Neural cell (in vitro differentiated cells): ENCODE measurements around the gene EGLN2. TPM values are rescaled to one million over a fixed set of nuclear protein-coding genes. Genes with fewer than 3 reads are reported as not detected.
"Not testable (repeated sequence)": the region's sequence is repeated elsewhere in the genome, so short reads cannot be mapped to it uniquely, and the experiment has no call there.

Experiments used
- H2AFZ ChIP-seq: fragments of 200-600, 300-800 bp; sonication (generic), shearing (Covaris generic); 2 replicates; pipeline ENCODE4 v1.6.0; 2014; ENCODE audit warnings: low read depth, mild to moderate bottlenecking, antibody characterized with exemption, low read length, moderate library complexity
- H3F3A ChIP-seq: fragments of 200-600 bp; shearing (Covaris generic); 2 replicates; pipeline ENCODE4 v1.6.1; 2016; ENCODE audit warnings: mild to moderate bottlenecking, moderate library complexity, mixed read lengths, antibody characterized with exemption, low read length; ENCODE audit not compliant: insufficient read depth, poor library complexity, severe bottlenecking
- H3K27ac ChIP-seq: fragments of 200-600, 300-800 bp; sonication (generic), shearing (Covaris generic); 2 replicates; pipeline ENCODE4 v1.5.1; 2014; ENCODE audit warnings: mild to moderate bottlenecking, low read length, moderate library complexity
- H3K27me3 ChIP-seq: fragments of 300-800, 200-600 bp; sonication (generic), shearing (Covaris generic); 2 replicates; pipeline ENCODE4 v1.6.0; 2014; ENCODE audit warnings: mild to moderate bottlenecking, low read depth, low read length, moderate library complexity; ENCODE audit not compliant: insufficient read depth
- H3K36me3 ChIP-seq: fragments of 300-800, 200-600 bp; sonication (generic), shearing (Covaris generic); 2 replicates; pipeline ENCODE4 v1.5.1; 2014; ENCODE audit warnings: mild to moderate bottlenecking, antibody characterized with exemption, low read length, moderate library complexity; ENCODE audit not compliant: insufficient read depth
- H3K4me2 ChIP-seq: fragments of 300-800, 200-600 bp; sonication (generic), shearing (Covaris generic); 2 replicates; pipeline ENCODE4 v1.6.0; 2014; ENCODE audit warnings: mild to moderate bottlenecking, low read length
- H3K4me3 ChIP-seq: fragments of 300-800, 200-600 bp; sonication (generic), shearing (Covaris generic); 2 replicates; pipeline ENCODE4 v1.5.1; 2014; ENCODE audit warnings: mild to moderate bottlenecking, low read length, moderate library complexity
- H3K79me2 ChIP-seq: fragments of 200-600 bp; shearing (Covaris generic); replicated peaks from 2 replicates; pipeline ENCODE4 v1.6.0; 2014; ENCODE audit warnings: mild to moderate bottlenecking, low read length, moderate library complexity; ENCODE audit not compliant: insufficient read depth
- H3K9ac ChIP-seq: fragments of 300-800, 200-600 bp; sonication (generic), shearing (Covaris generic); 2 replicates; pipeline ENCODE4 v1.6.1; 2016; ENCODE audit warnings: mild to moderate bottlenecking, low read length, mixed read lengths
- H3K9me2 ChIP-seq: fragments of 200-600 bp; shearing (Covaris generic); 2 replicates; pipeline ENCODE4 v1.6.1; 2016; ENCODE audit warnings: mild to moderate bottlenecking, low read length, mixed read lengths; ENCODE audit not compliant: insufficient read depth
- H3K9me3 ChIP-seq: fragments of 200-600, 300-800 bp; sonication (generic), shearing (Covaris generic); 2 replicates; pipeline ENCODE4 v1.6.1; 2016; ENCODE audit warnings: mild to moderate bottlenecking, mixed run types, low read length, moderate library complexity, mixed read lengths
- H4K20me1 ChIP-seq: fragments of 200-600 bp; shearing (Covaris generic); 2 replicates; pipeline ENCODE4 v1.6.1; 2016; ENCODE audit warnings: mild to moderate bottlenecking, mixed run types; ENCODE audit not compliant: insufficient read depth
- EP300 ChIP-seq: fragments of 450-650 bp; conservative IDR thresholded peaks from 2 replicates; pipeline ENCODE4 v1.6.1; 2014; ENCODE audit warnings: antibody characterized with exemption, mild to moderate bottlenecking, moderate library complexity; ENCODE audit not compliant: poor library complexity, severe bottlenecking
- EZH2 ChIP-seq: fragments of 200-600, 300-800 bp; shearing (Covaris generic), sonication (generic); IDR thresholded peaks from 2 replicates; pipeline ENCODE4 v1.6.1; 2014; ENCODE audit warnings: antibody characterized with exemption, low read length, borderline replicate concordance, mild to moderate bottlenecking; ENCODE audit not compliant: insufficient read depth, poor library complexity, severe bottlenecking
- MXI1 ChIP-seq: fragments of 450-650 bp; conservative IDR thresholded peaks from 2 replicates; pipeline ENCODE4 v1.6.1; 2014; ENCODE audit warnings: antibody characterized with exemption, mild to moderate bottlenecking; ENCODE audit not compliant: poor library complexity, severe bottlenecking
- POLR2AphosphoS5 ChIP-seq: IDR thresholded peaks from 2 replicates; pipeline ENCODE4 v1.6.1; 2012
- RAD21 ChIP-seq: fragments of 450-650 bp; conservative IDR thresholded peaks from 2 replicates; pipeline ENCODE4 v1.6.1; 2014; ENCODE audit warnings: antibody characterized with exemption, mild to moderate bottlenecking, moderate library complexity
- SMC3 ChIP-seq: fragments of 450-650 bp; conservative IDR thresholded peaks from 2 replicates; pipeline ENCODE4 v1.6.1; 2014; ENCODE audit warnings: antibody characterized with exemption, mild to moderate bottlenecking, moderate library complexity; ENCODE audit not compliant: poor library complexity
- TAF1 ChIP-seq: IDR thresholded peaks from 2 replicates; pipeline ENCODE4 v1.6.1; 2012; ENCODE audit warnings: low read depth
- polyA plus RNA-seq: library from polyadenylated mRNA; depleted of rRNA; stranded (reverse); fragments of >200 nt; gene quantifications from 2 replicates; pipeline ENCODE4 v1.2.3, GENCODE V29; 2014
- TF ChIP-seq, protein P1 (sequence below): fragments of 450-650 bp; IDR thresholded peaks from 2 replicates; pipeline ENCODE4 v1.5.1; 2014; ENCODE audit warnings: antibody characterized with exemption, mild to moderate bottlenecking, moderate library complexity; ENCODE audit not compliant: poor library complexity, severe bottlenecking
- TF ChIP-seq, protein P2 (sequence below): IDR thresholded peaks from 2 replicates; pipeline ENCODE4 v1.6.1; 2012; ENCODE audit warnings: borderline replicate concordance

Gene EGLN2
- polyA plus RNA-seq, 1 donor from 2014 or later: 112 TPM

- Histone ChIP-seq H3K9ac (peak overlapping the region; percentile 38), H3K4me3 (peak overlapping the region; percentile 52)
- H3K27me3 ChIP-seq, H3F3A ChIP-seq, H3K27ac ChIP-seq, H3K9me2 ChIP-seq, H4K20me1 ChIP-seq, H3K9me3 ChIP-seq, H3K36me3 ChIP-seq, H3K4me2 ChIP-seq, H3K79me2 ChIP-seq, H2AFZ ChIP-seq: not testable (repeated sequence)
- TF ChIP-seq RAD21 (peak; percentile 10), MXI1 (peak; percentile 22)
- TF ChIP-seq, protein P1, sequence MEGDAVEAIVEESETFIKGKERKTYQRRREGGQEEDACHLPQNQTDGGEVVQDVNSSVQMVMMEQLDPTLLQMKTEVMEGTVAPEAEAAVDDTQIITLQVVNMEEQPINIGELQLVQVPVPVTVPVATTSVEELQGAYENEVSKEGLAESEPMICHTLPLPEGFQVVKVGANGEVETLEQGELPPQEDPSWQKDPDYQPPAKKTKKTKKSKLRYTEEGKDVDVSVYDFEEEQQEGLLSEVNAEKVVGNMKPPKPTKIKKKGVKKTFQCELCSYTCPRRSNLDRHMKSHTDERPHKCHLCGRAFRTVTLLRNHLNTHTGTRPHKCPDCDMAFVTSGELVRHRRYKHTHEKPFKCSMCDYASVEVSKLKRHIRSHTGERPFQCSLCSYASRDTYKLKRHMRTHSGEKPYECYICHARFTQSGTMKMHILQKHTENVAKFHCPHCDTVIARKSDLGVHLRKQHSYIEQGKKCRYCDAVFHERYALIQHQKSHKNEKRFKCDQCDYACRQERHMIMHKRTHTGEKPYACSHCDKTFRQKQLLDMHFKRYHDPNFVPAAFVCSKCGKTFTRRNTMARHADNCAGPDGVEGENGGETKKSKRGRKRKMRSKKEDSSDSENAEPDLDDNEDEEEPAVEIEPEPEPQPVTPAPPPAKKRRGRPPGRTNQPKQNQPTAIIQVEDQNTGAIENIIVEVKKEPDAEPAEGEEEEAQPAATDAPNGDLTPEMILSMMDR: peak; percentile 67
Observed at GRCh38 chr19:40818480-40819399, 19.7 kb downstream of the EGLN2 start.

DNA sequence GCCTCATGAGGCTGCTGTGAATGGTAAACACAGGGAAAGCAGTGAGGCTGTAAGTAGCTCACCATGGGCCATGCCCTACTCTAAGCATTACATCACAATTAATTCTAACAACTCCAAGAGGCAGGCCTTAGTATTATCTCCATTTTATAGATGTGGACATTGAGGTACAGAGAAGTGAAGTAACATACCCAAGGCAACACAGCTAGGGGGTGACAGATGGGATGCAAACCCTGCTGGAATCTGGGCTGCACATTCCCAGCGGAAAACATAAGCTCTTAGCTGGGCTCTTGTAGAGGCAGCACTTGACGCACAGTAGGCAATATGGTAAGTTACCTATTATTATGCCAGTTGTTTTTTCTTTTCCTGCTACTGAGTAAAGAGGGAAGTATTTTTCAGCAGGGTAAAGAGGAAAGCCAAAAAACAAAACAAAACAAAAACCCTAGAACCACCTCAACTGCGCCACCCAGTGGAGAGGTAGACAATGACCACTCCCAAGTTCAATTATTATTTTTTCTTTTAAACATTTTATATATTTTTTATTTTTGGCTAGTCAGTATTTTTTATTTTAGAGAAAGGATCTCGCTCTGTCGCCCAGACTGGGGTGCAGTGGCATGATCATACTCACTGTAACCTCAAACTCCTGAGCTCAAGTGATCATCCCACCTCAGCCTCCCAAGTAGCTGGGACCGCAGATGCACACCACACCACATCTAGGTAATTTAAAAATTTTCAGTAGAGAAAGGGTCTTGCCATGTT is 20.7 kb downstream of the EGLN2 start:
- not testable (repeated sequence) for H3K4me3 ChIP-seq, H3F3A ChIP-seq, H3K27ac ChIP-seq, H3K9me3 ChIP-seq, H3K9ac ChIP-seq, H3K79me2 ChIP-seq, H2AFZ ChIP-seq, H3K4me2 ChIP-seq, H3K36me3 ChIP-seq, H3K27me3 ChIP-seq, H3K9me2 ChIP-seq, H4K20me1 ChIP-seq
- TF ChIP-seq, protein P1: peak; percentile 54

- H3F3A ChIP-seq: no peaks in the 10 kb centered on the region
- no peaks in the 10 kb centered on the region for H4K20me1 ChIP-seq
- no peak overlapping the region for H3K27ac ChIP-seq
- H3K4me2 ChIP-seq: no peak overlapping the region
- no peak overlapping the region for H2AFZ ChIP-seq
- no peaks in the 10 kb centered on the region for H3K9me2 ChIP-seq
- no peak overlapping the region for H3K9ac ChIP-seq
- no peaks in the 10 kb centered on the region for H3K27me3 ChIP-seq
- H3K4me3 ChIP-seq: no peak overlapping the region
- TF ChIP-seq, protein P2, sequence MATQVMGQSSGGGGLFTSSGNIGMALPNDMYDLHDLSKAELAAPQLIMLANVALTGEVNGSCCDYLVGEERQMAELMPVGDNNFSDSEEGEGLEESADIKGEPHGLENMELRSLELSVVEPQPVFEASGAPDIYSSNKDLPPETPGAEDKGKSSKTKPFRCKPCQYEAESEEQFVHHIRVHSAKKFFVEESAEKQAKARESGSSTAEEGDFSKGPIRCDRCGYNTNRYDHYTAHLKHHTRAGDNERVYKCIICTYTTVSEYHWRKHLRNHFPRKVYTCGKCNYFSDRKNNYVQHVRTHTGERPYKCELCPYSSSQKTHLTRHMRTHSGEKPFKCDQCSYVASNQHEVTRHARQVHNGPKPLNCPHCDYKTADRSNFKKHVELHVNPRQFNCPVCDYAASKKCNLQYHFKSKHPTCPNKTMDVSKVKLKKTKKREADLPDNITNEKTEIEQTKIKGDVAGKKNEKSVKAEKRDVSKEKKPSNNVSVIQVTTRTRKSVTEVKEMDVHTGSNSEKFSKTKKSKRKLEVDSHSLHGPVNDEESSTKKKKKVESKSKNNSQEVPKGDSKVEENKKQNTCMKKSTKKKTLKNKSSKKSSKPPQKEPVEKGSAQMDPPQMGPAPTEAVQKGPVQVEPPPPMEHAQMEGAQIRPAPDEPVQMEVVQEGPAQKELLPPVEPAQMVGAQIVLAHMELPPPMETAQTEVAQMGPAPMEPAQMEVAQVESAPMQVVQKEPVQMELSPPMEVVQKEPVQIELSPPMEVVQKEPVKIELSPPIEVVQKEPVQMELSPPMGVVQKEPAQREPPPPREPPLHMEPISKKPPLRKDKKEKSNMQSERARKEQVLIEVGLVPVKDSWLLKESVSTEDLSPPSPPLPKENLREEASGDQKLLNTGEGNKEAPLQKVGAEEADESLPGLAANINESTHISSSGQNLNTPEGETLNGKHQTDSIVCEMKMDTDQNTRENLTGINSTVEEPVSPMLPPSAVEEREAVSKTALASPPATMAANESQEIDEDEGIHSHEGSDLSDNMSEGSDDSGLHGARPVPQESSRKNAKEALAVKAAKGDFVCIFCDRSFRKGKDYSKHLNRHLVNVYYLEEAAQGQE: no peak
- no peak for TF ChIP-seq POLR2AphosphoS5
- no peak for TF ChIP-seq EZH2
- no peak for TF ChIP-seq MXI1
- no peak for TF ChIP-seq RAD21
- TF ChIP-seq TAF1: no peak
- TF ChIP-seq EP300: no peak
- TF ChIP-seq, protein P1: no peak
- TF ChIP-seq SMC3: no peak
- H3K36me3 ChIP-seq: no peaks in the 10 kb centered on the region
- no peaks in the 10 kb centered on the region for H3K79me2 ChIP-seq
- H3K9me3 ChIP-seq: no peaks in the 10 kb centered on the region
Observed at GRCh38 chr19:40822161-40822560, 23.2 kb downstream of the EGLN2 start.
